PC-9 (cell line): ENCODE measurements around the gene HS3ST2.

ENCODE experiments used
- CTCF ChIP-seq: fragments of 200-600 bp; sonication (generic); conservative IDR thresholded peaks from 2 replicates; pipeline ENCODE4 v1.6.1; 2017; ENCODE audit warnings: mixed run types, antibody characterized with exemption, mild to moderate bottlenecking, moderate library complexity
- EZH2 ChIP-seq: fragments of 200-600 bp; sonication (generic); IDR thresholded peaks from 2 replicates; pipeline ENCODE4 v1.8.0; 2017; ENCODE audit warnings: antibody characterized with exemption, low read depth

GRCh38 chr16:22948058-22948602 lies 134.2 kb downstream of the HS3ST2 start:
- TF ChIP-seq CTCF (no peak), EZH2 (no peak)
